HCT116 (cell line): Measurements from ENCODE around the gene COPE. TPM values are rescaled to one million over a fixed set of nuclear protein-coding genes. Genes with fewer than 3 reads are reported as not detected.

ENCODE experiments used
- ATAC-seq: fragments of 200-7000 bp; cut with Tn5 transposase; 2 replicates; pipeline ENCODE4 v1.9.1; 2020; ENCODE audit warnings: mild to moderate bottlenecking, moderate library complexity
- BruUV-seq: library from RNA; stranded (reverse); fragments of 400-500 nt; replicated peaks from 2 replicates; lab custom pipeline; 2021; lab: Mats Ljungman, UMichigan
- CTCF ChIA-PET: fragments of 300-600 bp; sonication (Branson Sonifier 250); formaldehyde crosslinking; loops from one replicate; lab custom pipeline; 2021; ENCODE audit warnings: antibody characterized with exemption; lab: Charles Lee
- POLR2A ChIA-PET: fragments of 300-600, 350-600 bp; sonication (Branson Sonifier 250); formaldehyde crosslinking; loops from one replicate; lab custom pipeline; 2021; ENCODE audit warnings: antibody characterized with exemption; lab: Charles Lee
- RAD21 ChIA-PET, 2 experiments: fragments of 300-600 bp; sonication (Branson Sonifier 250); formaldehyde crosslinking; loops; one replicate each; lab custom pipeline; 2023; ENCODE audit warnings: low total read pairs in 2 of 2; ENCODE audit not compliant: uncharacterized antibody in 2 of 2, unreplicated experiment in 2 of 2, low non-redundant PET in 1 of 2; lab: Charles Lee
- DNase-seq: peaks from one replicate; pipeline ENCODE4 v3.0.0-alpha.2; 2010; ENCODE audit warnings: low read depth, low spot score
- H2AFZ ChIP-seq: fragments of 200-600 bp; shearing (Covaris generic), sonication (generic); 2 replicates; pipeline ENCODE4 v1.6.1; 2017; ENCODE audit warnings: low read depth, mixed run types, mixed read lengths, antibody characterized with exemption, low read length; ENCODE audit not compliant: poor library complexity, severe bottlenecking
- H3K27ac ChIP-seq: 2 replicates; pipeline ENCODE4 v1.5.1; 2012; ENCODE audit warnings: low read depth, low read length
- H3K27me3 ChIP-seq: fragments of 200-600 bp; sonication (generic); 2 replicates; pipeline ENCODE4 v1.6.1; 2016; ENCODE audit warnings: mixed run types, low read length, mixed read lengths; ENCODE audit not compliant: insufficient read depth
- H3K36me3 ChIP-seq, 2 experiments: fragments of 200-500 bp in 1 of 2; fragments of 200-600 bp in 1 of 2; sonication (Bioruptor generic) in 1 of 2; sonication (generic) in 1 of 2; 2 replicates each; pipeline versions ENCODE4 v1.5.1 to v1.6.1; 2014 to 2016; ENCODE audit warnings: low read length in 2 of 2, inconsistent platforms in 1 of 2, mixed read lengths in 1 of 2, mixed run types in 1 of 2; ENCODE audit not compliant: insufficient read depth in 2 of 2, control insufficient read depth in 1 of 2
- H3K4me1 ChIP-seq, 2 experiments: fragments of 200-600 bp in 1 of 2; sonication (generic) in 1 of 2; 2 replicates each; pipeline versions ENCODE4 v1.5.1 to v1.6.1; 2012 to 2017; ENCODE audit warnings: low read length in 2 of 2, inconsistent platforms in 1 of 2, mild to moderate bottlenecking in 1 of 2, mixed read lengths in 1 of 2, mixed run types in 1 of 2, moderate library complexity in 1 of 2; ENCODE audit not compliant: insufficient read depth in 2 of 2, control insufficient read depth in 1 of 2
- H3K4me2 ChIP-seq: fragments of 200-600 bp; sonication (generic); 2 replicates; pipeline ENCODE4 v1.6.1; 2017; ENCODE audit warnings: mixed run types, low read length, mixed read lengths
- H3K4me3 ChIP-seq, 2 experiments: fragments of 200-600 bp in 1 of 2; sonication (generic) in 1 of 2; replicated peaks in 1 of 2; 2 replicates each; pipeline ENCODE4 v1.5.1; 2011 to 2016; ENCODE audit warnings: low read length in 2 of 2, control low read depth in 1 of 2, low read depth in 1 of 2, mild to moderate bottlenecking in 1 of 2, mixed read lengths in 1 of 2, mixed run types in 1 of 2
- H3K79me2 ChIP-seq: fragments of 200-600 bp; sonication (generic); 2 replicates; pipeline ENCODE4 v1.6.1; 2017; ENCODE audit warnings: mild to moderate bottlenecking, mixed run types, low read length, moderate library complexity, mixed read lengths; ENCODE audit not compliant: insufficient read depth
- H3K9ac ChIP-seq: fragments of 200-600 bp; sonication (generic); 2 replicates; pipeline ENCODE4 v1.6.1; 2016; ENCODE audit warnings: low read length, mixed read lengths
- H3K9me2 ChIP-seq: fragments of 200-600 bp; sonication (generic), shearing (Covaris generic); 2 replicates; pipeline ENCODE4 v1.6.1; 2017; ENCODE audit warnings: mixed run types, mild to moderate bottlenecking, moderate library complexity; ENCODE audit not compliant: insufficient read depth
- H3K9me3 ChIP-seq, 2 experiments: fragments of 200-500 bp in 1 of 2; fragments of 200-600 bp in 1 of 2; sonication (Bioruptor generic) in 1 of 2; sonication (generic) in 1 of 2; 2 replicates each; pipeline ENCODE4 v1.6.1; 2014 to 2017; ENCODE audit warnings: low read length in 2 of 2, mixed read lengths in 2 of 2, inconsistent platforms in 1 of 2, low read depth in 1 of 2, mild to moderate bottlenecking in 1 of 2, mixed run types in 1 of 2, moderate library complexity in 1 of 2; ENCODE audit not compliant: control insufficient read depth in 1 of 2, insufficient read depth in 1 of 2
- H4K20me1 ChIP-seq: fragments of 200-600 bp; sonication (generic), shearing (Covaris generic); 2 replicates; pipeline ENCODE4 v1.6.1; 2017; ENCODE audit warnings: mixed run types, mild to moderate bottlenecking, moderate library complexity; ENCODE audit not compliant: insufficient read depth
- ATF3 ChIP-seq: IDR thresholded peaks from 2 replicates; pipeline ENCODE4 v1.6.1; 2012
- CBX3 ChIP-seq: IDR thresholded peaks from 2 replicates; pipeline ENCODE4 v1.6.1; 2012; ENCODE audit warnings: low read depth
- CEBPB ChIP-seq: IDR thresholded peaks from 2 replicates; pipeline ENCODE4 v1.6.1; 2012; ENCODE audit warnings: low read depth
- EGR1 ChIP-seq: IDR thresholded peaks from 2 replicates; pipeline ENCODE4 v1.6.1; 2012; ENCODE audit warnings: low read depth
- EZH2 ChIP-seq: fragments of 200-600 bp; sonication (generic); IDR thresholded peaks from 2 replicates; pipeline ENCODE4 v1.6.1; 2017; ENCODE audit warnings: antibody characterized with exemption, mixed run types
- FOSL1 ChIP-seq: IDR thresholded peaks from 2 replicates; pipeline ENCODE4 v1.6.1; 2012; ENCODE audit warnings: low read depth
- JUND ChIP-seq: IDR thresholded peaks from 2 replicates; pipeline ENCODE4 v1.6.1; 2012
- MAX ChIP-seq: IDR thresholded peaks from 2 replicates; pipeline ENCODE4 v1.6.1; 2012
- POLR2A ChIP-seq: IDR thresholded peaks from 2 replicates; pipeline ENCODE4 v1.7.0; 2011; ENCODE audit warnings: borderline replicate concordance; ENCODE audit not compliant: insufficient read depth, insufficient read length; ENCODE audit errors: extremely low read depth
- RAD21 ChIP-seq: IDR thresholded peaks from 2 replicates; pipeline ENCODE4 v1.6.1; 2012; ENCODE audit warnings: low read depth, mild to moderate bottlenecking
- SIN3A ChIP-seq: IDR thresholded peaks from 2 replicates; pipeline ENCODE4 v1.6.1; 2012; ENCODE audit warnings: low read depth
- SRF ChIP-seq: IDR thresholded peaks from 2 replicates; pipeline ENCODE4 v1.6.1; 2012; ENCODE audit warnings: low read depth
- TCF7L2 ChIP-seq: IDR thresholded peaks from 2 replicates; pipeline ENCODE4 v1.7.0; 2011; ENCODE audit warnings: borderline replicate concordance, inconsistent platforms; ENCODE audit not compliant: insufficient read depth, insufficient read length; ENCODE audit errors: extremely low read depth
- YY1 ChIP-seq: IDR thresholded peaks from 2 replicates; pipeline ENCODE4 v1.6.1; 2011; ENCODE audit warnings: low read length, low read depth, moderate library complexity, mild to moderate bottlenecking; ENCODE audit not compliant: insufficient replicate concordance; ENCODE audit errors: extremely low read depth
- ZFX ChIP-seq: fragments of 450-650 bp; IDR thresholded peaks from 2 replicates; pipeline ENCODE4 v1.6.1; 2017
- intact Hi-C: fragments of 100-400 bp; cut with micrococcal nuclease; formaldehyde crosslinking; loops from 2 replicates; pipeline ENCODE4 v1.10.0; 2022
- total RNA-seq: library from RNA; stranded (reverse); gene quantifications from one replicate; pipeline ENCODE4 v1.2.1, GENCODE V29; 2021; ENCODE audit not compliant: unreplicated experiment
- TF ChIP-seq, protein P1 (sequence below): IDR thresholded peaks from 2 replicates; pipeline ENCODE4 v1.6.1; 2012; ENCODE audit warnings: low read depth
- TF ChIP-seq, protein P2 (sequence below): IDR thresholded peaks from 2 replicates; pipeline ENCODE4 v1.6.1; 2011; ENCODE audit warnings: mild to moderate bottlenecking, low read length, moderate library complexity; ENCODE audit not compliant: insufficient replicate concordance; ENCODE audit errors: extremely low read depth

COPE gene
- total RNA-seq, 1 experiment from 2014 or later = 263 TPM

DNA sequence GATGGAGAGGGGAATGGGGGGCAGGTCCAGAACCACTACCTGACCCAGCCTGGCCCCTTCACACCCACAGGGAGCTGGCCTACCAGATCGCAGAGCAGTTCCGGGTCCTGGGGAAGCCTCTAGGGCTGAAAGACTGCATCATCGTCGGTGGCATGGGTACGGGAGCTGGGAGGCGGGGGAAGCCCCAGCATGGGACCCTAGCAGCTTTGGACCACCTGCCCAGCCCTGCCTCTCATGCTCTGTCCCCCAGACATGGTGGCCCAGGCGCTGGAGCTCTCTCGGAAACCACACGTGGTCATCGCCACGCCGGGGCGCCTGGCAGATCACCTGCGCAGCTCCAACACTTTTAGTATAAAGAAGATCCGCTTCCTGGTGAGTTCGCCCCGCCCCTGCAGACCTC lies 2.4 kb upstream of the COPE start:
- intact Hi-C loops = no loop called here
- Histone ChIP-seq H3K27ac (no peak overlapping the region), H3K9ac (no peak overlapping the region), H3K27me3 (no peaks in the 10 kb centered on the region), H3K9me3 (no peaks in the 10 kb centered on the region), H3K9me2 (no peaks in the 10 kb centered on the region), H3K4me2 (no peak overlapping the region), H3K4me1 (peaks cover 16 to 17% of the 10 kb centered on the region in 2 experiments), H2AFZ (no peak overlapping the region), H4K20me1 (no peaks in the 10 kb centered on the region), H3K36me3 (peaks cover 2 to 27% of the 10 kb centered on the region in 2 experiments; a peak in 3 of 4 replicates), H3K79me2 (peaks cover 44% of the 10 kb centered on the region), H3K4me3 (no peak overlapping the region)
- ChIA-PET CTCF (no interaction called here), POLR2A (no interaction called here), RAD21 (interaction anchor here in 1 of 2 experiments (0.8 kb wide), 1 partner anchor 65 kb away, joined by 3 read pairs; no protein-coding TSS in a partner anchor)
- no peak for ATAC-seq
- BruUV-seq = no TSS peak
- no peak for DNase-seq
- TF ChIP-seq, protein P1, sequence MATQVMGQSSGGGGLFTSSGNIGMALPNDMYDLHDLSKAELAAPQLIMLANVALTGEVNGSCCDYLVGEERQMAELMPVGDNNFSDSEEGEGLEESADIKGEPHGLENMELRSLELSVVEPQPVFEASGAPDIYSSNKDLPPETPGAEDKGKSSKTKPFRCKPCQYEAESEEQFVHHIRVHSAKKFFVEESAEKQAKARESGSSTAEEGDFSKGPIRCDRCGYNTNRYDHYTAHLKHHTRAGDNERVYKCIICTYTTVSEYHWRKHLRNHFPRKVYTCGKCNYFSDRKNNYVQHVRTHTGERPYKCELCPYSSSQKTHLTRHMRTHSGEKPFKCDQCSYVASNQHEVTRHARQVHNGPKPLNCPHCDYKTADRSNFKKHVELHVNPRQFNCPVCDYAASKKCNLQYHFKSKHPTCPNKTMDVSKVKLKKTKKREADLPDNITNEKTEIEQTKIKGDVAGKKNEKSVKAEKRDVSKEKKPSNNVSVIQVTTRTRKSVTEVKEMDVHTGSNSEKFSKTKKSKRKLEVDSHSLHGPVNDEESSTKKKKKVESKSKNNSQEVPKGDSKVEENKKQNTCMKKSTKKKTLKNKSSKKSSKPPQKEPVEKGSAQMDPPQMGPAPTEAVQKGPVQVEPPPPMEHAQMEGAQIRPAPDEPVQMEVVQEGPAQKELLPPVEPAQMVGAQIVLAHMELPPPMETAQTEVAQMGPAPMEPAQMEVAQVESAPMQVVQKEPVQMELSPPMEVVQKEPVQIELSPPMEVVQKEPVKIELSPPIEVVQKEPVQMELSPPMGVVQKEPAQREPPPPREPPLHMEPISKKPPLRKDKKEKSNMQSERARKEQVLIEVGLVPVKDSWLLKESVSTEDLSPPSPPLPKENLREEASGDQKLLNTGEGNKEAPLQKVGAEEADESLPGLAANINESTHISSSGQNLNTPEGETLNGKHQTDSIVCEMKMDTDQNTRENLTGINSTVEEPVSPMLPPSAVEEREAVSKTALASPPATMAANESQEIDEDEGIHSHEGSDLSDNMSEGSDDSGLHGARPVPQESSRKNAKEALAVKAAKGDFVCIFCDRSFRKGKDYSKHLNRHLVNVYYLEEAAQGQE = no peak
- TF ChIP-seq CEBPB = no peak
- no peak for TF ChIP-seq ATF3
- no peak for TF ChIP-seq SRF
- no peak for TF ChIP-seq JUND
- TF ChIP-seq SIN3A = no peak
- TF ChIP-seq FOSL1 = no peak
- TF ChIP-seq ZFX = no peak
- TF ChIP-seq POLR2A = no peak
- TF ChIP-seq EGR1 = no peak
- TF ChIP-seq EZH2 = no peak
- TF ChIP-seq TCF7L2 = no peak
- no peak for TF ChIP-seq YY1
- TF ChIP-seq RAD21 = no peak
- TF ChIP-seq MAX = no peak
- TF ChIP-seq CBX3 = no peak
- TF ChIP-seq, protein P2, sequence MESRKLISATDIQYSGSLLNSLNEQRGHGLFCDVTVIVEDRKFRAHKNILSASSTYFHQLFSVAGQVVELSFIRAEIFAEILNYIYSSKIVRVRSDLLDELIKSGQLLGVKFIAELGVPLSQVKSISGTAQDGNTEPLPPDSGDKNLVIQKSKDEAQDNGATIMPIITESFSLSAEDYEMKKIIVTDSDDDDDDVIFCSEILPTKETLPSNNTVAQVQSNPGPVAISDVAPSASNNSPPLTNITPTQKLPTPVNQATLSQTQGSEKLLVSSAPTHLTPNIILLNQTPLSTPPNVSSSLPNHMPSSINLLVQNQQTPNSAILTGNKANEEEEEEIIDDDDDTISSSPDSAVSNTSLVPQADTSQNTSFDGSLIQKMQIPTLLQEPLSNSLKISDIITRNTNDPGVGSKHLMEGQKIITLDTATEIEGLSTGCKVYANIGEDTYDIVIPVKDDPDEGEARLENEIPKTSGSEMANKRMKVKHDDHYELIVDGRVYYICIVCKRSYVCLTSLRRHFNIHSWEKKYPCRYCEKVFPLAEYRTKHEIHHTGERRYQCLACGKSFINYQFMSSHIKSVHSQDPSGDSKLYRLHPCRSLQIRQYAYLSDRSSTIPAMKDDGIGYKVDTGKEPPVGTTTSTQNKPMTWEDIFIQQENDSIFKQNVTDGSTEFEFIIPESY = no peak
